Stromal cell of bone marrow (primary cell): ENCODE results near the gene SNX9.
A peak's percentile ranks its signal among the peaks of the same experiment; 100 is the strongest.

Experiments
- DNase-seq: peaks from one replicate; pipeline ENCODE4 v3.0.0-alpha.2; 2012; ENCODE audit warnings: low read depth

Gene SNX9

DNA sequence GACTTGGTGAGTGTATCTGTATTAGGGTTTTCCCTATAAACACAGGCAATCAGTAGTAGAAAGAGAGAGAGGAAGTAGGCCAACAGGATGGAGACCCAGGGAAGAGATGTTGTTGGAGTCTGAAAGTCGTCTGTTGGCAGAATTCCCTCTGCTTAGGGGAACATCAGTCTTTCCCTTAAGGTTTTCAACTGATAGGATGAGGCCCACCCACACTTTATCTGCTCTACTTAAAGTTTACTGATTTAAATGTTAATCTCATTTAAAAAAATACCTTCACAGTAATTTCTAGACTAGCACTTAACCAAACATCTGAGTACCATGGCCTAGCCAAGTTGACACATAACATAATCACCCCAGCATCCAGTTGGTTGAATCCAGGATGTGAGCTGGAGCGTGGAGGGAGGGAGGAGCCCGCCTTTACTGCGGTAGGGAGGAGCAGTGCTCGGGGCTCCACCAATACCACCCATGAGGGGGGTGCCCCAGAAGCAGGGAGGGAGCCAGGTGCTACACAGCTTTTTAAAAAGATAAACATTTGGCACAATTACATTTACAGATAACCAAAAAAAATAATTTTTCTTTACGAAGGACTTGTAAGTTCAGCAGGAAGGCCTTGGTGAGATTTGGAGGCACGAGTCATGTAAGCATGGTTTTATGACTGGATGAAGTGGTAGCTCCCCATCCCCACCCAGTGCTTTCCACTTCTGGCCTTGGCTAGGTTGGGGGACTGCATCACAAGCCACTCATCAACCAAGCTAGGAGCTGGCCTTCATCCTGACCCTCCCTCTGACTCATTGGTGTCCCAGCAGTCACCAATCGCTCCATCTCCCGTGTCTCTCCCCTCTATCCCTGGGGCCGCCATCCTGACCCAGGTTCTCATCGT is 18.4 kb upstream of the SNX9 start:
- DNase-seq: peak; percentile 50

DNA sequence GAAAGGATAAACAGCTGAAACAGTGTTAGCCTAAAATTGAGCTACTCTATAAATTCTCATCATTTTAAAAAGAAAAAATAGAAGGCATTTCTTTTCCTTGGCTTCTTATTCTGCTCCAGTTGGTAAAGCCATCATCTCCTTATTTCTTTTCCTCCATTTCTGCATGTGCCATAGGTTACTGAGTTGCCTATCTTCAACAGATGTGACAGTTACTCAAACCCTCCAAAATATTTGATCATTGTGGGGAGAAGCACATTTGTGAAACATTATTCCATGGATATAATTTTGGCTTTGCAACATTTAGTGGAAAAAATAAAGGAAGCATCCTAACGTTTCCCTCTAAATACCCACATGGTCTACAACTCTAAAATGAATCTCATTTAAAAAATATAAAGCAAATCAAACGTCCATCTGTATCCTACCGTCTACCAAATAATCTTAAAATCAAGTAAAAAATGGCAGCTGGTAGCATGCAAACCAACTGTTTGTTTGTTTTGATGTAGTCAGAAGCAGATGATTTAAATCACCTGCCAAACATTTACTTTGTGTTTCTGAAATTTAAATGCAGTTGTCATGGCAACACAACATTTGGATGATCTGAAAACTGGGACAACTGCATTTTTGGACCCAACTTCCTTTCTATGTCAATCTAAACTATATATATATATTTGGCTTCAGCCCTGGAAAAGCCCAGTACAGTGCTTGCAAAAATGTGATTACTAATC is 16.8 kb upstream of the SNX9 start:
- no peak for DNase-seq

DNA sequence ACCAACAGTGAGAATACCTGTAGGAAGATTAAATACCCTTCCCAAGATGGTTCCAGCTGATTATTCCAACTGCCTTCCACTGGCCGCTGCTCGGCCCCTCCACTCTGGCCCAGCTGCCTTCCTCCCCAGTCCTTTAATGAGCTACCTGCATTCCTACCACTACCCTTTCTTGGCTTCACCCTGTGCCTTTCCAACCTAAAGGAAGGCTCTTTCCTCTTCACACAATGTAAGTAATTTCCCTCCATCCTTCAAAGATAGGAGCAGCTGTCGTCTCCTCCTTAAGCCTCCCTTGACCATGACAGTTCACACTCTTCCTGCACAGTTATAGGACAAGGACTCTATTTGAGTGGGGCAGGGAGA is 16.2 kb upstream of the SNX9 start:
- no peak for DNase-seq

DNA sequence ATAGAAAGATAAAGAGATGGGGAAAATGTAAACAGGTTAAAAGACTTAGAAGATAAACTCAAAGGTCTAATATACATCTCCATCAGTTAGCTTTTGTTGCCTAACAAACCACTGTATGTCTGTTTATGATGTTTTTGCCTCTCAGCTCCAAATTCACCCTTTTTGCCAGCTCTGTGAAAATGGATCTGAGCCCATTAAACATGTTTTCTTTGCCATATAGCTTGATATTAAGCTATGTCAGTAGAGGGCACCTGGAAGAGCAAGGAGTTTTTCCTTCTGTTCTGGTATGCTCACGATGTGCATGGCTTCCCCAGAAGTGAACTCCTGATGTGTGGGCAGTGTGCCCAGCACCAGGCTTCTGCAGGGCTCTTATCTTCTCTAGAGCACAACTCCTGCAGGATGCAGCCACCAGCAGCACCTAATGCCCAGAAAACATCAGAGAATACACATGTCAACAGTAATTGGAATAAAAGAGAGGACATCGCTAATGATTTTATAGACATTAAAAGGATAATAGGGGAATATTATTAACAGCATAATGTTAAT is 14.6 kb upstream of the SNX9 start:
- DNase-seq: no peak

DNA sequence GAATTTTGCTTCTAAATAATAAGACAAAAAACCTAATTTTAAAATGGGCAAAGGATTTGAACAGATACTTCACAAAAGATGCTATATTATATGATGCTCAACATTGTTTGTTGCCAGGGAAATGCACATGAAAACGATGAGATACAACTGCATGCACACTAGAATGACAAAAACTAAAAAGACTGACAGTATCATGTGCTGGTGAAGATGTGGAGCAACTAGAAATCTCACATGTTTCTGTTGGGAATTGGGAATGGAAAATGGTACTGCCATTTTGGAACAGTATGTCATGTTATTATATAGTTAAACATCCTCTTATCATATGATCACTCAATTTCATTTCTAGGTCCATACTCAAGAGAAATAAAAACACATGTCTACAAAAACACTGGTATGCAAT is 13.4 kb upstream of the SNX9 start:
- no peak for DNase-seq

DNA sequence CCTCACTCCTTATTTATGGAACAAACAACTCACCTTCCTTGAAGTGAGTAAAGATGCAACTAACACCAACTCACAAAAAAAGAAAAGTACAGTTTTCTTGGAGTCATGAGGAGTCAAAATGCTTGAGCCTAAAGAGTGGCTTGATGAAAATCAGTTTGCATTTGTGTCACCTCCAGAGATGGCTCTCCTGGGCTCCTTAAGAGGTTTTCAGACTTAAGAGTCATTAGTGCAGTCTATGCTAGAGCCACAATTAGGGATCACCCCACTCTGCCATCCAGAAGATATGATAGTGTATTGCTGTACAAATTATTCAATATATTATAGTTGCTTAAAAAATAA is 11.9 kb upstream of the SNX9 start:
- DNase-seq: no peak

DNA sequence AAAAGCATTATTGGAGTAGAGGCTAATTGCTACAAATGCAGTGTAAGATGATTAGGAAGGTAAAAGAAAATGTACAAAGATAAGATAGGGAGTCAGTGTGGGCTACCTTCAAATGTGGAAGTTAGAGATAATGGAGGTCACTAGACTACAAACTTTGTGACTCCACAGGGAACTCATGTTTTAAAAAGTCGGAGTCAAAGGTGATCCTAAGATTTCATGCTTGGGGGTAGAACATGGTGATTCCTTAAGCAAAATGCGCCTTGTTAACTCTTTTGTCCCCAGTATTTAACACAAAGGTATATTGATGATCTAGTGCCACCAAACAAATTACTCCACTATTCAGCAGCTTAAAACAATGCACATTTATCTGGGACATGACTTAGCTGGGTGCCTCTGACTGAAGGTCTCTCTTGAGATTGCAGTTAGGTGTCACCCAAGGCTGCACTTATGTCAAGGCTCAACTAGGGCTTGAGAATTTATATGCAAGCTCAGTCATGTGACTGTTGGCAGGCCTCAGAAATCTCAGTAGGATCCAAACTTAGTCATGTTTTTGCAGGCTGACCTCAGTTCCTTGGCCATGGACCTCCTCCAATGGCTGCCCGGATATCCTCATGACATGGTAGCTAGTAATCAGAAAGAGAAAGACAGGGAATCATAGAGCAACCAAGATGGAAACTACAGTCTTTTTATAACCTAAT is 11.4 kb upstream of the SNX9 start:
- peak; percentile 69 for DNase-seq

DNA sequence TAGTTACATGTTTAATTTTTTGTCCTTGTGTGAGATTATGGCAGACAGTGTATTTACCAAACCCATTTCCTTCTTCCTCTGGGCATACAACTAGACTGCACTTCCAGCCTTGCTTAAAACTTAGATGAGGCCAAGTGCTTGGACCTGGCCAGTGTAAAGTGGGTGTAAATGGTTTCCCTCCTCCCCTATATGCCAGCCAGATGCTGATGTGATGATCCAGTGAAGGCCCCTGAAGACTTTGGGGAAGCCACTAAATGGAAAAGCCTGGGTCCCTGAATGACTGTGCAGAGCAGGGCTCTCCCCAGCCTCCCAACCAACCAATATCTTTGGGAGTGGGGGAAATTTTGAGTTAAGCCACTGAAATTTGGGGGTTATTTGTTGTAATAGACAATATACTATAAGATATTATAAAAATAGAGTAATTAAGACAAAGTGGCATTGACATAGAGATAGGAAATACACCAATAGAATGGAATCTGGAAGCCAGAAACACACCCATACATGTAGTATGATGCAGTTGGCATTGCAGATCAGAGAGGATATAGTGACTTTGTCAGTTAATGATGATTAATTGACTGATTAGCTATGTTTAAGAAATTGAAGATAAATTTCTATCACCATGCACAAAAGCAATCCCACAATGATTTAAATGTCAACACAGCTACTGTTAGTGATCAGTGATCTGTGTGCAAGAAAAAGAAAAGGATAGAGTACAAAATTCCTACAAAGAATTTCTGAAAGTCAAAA is 10.4 kb upstream of the SNX9 start:
- DNase-seq: no peak

DNA sequence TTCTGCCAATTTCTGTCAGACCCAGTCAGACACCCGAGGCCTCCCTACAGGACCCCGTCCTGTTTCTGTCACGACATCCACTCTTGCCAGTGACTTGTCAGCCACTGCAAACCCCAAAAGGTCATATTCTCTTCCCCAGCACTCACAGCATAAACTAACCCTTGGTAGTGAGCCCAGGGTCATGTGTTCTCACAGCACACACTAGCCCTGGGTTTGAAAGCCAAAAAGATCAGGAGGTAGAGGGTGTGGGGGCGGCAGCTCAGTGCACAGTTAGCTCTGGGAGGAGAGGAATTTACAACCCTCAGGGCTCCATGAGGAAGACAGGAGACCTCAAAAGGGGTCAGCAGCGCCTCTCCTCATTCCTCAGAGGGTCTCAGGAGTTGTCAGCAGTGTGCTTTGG is 9.9 kb upstream of the SNX9 start:
- peak; percentile 92 for DNase-seq

DNA sequence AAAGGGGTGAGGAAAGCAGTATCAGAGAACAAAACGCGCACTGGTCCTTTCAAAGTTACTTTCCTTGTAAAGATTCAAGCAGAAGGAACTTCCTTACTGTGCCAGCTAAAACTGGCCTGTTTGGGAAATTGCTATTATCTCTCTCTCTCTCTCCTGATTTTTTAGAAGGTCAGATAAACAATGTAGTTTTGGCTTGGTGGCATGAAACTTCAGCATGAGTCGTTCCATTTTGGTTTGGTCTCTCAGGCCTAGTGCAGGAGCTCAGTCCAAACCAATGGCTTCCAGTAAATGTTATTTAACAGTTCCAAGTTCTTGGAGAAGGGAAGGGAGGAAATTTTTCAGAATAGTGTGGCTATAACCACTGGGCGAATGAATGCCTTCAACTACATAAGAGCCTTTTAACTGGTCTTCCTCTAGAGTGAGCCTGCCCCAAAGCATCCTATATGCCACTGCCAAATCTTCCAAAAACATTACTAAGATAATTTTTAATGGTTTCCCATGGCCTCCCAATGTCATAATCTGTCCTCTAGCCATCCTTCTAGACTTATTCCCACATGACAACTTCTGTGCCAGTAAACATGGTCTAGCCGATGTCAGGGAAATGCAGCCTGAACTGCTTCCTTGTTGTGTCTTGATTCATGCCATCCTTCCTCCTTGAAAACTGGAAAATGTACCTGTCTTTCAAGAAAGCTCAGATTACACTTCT is 9.1 kb upstream of the SNX9 start:
- DNase-seq: peak; percentile 98

DNA sequence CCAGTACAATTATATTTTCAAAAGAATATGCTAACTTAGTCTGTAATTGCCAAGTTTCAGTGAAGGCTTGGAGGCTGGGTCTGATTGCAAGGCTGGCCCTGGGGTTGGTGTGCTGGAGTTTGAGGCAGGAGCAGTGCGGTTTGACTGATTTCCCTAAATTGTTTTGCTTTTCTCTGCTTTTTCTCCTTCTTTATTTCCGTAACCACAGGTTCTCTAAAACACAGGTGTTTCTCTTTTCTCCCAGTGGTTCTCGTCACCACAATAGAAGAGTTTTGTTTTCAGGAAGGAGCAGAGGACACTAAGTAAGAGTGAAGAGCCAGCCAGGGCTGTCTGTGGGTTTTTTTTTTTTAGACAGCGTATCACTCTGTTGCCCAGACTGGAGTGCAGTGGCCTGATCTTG is 8.2 kb upstream of the SNX9 start:
- DNase-seq: no peak

DNA sequence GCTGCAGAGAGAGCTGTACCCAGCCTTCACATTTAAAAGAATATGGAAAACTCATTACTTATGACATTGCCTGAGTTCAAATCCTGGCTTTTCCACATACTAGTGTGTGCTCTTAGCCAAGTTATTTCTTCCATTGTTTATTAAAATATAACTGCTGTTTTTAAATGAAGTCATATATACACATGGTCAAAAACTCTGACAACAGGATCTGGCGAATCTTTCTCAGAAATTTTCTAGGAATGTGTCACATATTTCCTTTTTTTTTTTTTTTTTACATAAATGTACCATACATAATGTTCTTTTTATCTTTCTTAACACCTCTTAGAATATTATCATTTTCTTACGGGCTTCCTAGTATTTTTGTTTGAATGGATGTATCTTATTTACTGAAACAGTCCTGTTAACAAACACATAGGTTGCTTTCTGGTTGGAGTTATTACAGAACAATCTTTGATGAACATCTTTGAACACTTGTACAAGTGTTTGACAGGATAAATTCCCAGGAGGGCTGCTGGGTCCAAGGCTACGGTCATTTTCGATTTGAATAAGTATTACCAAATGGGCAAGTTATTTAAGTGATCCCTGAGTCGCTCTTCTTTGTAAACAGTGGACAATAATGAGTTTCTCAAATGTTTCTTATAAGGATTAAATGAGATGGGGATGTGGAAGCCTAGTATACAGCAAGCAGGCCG is 1.6 kb upstream of the SNX9 start:
- no peak for DNase-seq

DNA sequence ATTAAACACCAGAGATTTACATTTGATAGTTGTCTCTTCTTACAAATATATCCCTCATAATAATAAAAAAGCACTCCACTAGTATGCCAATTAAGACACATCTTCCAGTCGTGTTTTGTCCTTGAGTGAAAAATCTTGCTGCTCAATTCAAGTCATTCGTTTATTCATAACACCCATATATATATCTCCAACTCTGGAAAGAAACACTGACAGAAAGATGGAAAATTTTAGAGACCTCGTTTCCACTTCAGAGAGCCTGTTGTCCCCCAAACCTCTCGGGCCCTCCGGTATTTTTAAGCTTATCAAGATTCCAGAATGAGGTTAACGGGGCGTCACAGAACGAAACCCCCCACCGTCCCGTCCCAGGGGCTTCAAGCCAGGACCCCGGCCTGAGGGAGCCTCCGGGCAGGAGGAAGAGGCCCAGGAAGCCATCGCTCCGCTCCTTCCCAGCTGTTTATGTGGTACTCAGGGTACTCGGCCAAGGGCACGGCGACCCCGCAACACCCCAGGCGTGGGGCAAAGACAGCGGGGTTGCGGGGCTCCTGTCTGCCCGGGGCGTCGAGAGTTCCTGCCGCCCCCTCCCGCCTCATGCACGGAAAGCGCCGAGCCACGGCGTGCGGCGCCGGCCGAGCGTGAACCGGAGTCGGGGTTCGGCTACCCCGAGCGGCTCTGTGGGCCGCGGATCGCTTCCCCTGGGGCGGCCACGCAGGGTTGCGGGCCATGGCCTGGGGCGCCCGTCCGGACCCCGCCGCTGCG is 623 bp upstream of the SNX9 start:
- DNase-seq: no peak

DNA sequence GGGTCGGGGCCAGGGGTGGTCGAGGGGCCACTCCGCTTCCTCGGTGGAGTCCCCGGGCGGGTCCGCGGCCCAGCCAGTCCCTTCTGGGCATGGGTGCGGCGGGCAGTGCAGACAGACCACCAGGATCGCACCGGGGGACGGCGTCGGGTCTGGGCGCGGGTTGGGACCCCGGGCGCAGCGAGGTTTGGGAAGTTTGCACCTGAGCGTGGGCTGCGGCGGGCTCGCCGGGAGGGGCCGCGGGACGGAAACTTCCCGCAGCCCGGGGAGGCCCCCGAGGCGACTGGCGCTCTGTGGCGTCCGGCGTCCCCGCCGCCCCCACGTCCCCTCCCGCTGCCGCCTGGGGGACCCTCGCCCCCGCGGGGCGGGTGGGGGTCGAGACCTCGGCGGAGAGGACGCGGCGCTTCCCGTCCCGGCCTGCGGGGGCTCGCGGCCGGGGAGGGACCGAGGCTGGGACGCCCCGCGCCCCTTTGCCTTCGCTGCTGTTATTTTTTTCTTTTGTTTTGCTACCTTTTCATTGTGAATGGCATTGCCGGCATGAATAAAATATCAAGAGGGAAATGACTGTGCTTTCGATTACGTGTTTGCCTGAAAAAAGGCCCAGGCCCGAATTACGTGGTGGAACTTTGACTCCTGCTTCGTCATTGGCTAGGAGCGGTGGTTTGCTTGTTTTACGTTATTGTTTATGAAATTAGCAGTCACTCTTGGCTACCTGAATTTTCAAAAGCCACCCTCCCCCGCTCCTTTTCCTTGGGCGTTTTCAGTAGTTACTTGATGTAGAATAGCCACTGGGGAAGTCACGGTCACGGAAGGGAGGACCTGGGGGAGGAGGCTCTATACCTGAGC is 703 bp downstream of the SNX9 start:
- DNase-seq: peak; percentile 62

DNA sequence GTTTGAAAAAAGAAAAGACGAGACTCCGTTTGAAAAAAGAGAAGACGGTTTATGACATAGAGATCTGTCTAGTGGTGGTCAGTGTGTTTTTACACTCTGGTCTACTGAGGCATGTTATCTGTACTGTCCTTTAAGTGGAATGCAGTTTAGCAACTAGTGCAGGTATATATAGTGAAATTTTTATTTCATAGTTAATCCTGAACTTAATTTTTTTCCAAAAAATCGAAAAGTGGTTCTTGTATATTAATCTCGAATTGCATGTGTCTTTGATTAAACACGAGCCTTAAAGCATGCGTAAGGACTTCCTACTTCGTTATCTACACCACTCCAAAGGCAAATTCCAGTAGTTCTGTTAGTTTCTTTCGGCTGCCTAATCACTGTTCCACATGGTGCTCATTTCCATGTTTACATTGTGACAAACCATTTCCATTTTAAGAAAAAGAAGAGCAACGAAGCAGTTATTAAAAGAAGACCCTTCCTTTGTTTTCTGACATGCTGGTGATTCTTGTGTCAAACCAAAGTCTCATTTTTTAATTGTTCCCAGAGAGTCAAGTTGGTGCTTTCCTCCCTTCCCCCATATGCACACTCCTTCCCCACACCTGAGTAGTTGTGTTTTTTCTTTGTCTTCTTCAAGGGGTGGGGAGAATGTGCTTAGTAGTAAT is 2.3 kb downstream of the SNX9 start:
- DNase-seq: no peak

DNA sequence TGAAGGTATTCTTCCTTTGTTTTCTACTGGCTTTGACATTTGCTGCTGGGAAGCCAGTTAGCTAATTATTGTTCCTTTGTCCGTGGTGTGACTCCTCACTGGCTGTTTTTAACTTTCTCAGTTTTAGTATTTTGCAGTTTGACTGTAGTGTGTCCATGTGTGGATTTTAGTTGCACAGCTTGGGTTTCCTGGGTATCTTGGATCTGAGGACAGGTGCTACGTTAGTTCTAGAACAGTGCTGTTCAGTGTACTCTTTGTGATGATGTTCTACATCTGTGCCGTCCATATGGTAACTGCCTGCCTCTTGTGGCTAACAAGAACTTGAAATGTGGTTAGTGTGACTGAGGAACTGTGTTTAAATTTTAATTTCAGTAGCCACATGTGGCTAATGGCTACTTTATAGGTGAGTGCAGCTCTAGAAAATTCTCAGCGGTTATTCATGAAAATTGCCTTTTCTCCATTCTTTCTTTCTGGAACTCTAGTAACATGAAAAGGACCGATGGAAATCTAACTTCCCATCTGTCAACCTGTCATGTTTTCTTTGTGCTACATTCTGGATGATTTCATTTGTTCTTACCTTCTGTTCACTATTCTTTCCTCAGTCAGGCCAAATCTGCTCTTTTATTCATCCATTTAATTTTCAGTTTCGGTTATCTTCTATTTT is 7.4 kb downstream of the SNX9 start:
- DNase-seq: no peak

DNA sequence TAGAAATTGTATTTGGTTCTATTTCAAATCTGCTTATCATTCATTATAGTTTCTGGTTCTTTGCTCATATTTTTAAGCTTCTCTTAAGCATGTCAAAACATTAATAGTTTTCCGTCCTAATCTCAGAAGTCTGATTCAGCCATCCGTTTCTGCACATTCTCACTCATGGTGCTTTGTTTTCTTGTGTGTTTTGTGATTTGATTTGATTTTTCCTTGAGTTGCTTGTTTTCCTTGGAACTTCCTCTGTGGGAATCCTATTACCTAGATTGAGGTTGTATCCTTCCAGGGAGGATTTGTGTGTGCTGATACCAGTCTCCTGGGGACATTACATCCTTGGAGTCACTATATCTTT is 7.9 kb downstream of the SNX9 start:
- no peak for DNase-seq
